OCI-LY7 (cell line): ENCODE data around the gene ZNF576.

Source experiments
- CTCF ChIP-seq: fragments of 200-600 bp; sonication (generic); conservative IDR thresholded peaks from 2 replicates; pipeline ENCODE4 v1.5.1; 2014; ENCODE audit warnings: mild to moderate bottlenecking, antibody characterized with exemption, low read length, moderate library complexity, mixed read lengths
- EZH2phosphoT487 ChIP-seq: fragments of 200-600 bp; sonication (generic); IDR thresholded peaks from 2 replicates; pipeline ENCODE4 v1.6.1; 2018; ENCODE audit warnings: low read depth, borderline replicate concordance, mild to moderate bottlenecking, mixed run types, antibody characterized with exemption, low read length, moderate library complexity, mixed read lengths

GRCh38 chr19:43640424-43640757 is 44.0 kb downstream of the ZNF576 start:
- TF ChIP-seq EZH2phosphoT487 (no peak), CTCF (no peak)
